Effector CD4-positive, alpha-beta T cell (primary cell): ENCODE results near the gene RTN4.
"Not testable (repeated sequence)": the region's sequence is repeated elsewhere in the genome, so short reads cannot be mapped to it uniquely, and the experiment has no call there.

Source experiments
- DNase-seq: peaks from one replicate; pipeline ENCODE4 v3.0.0-alpha.2; 2020

Gene RTN4

GRCh38 chr2:55073000-55073983 is 23.0 kb upstream of the RTN4 start:
- DNase-seq, result no peak

DNA sequence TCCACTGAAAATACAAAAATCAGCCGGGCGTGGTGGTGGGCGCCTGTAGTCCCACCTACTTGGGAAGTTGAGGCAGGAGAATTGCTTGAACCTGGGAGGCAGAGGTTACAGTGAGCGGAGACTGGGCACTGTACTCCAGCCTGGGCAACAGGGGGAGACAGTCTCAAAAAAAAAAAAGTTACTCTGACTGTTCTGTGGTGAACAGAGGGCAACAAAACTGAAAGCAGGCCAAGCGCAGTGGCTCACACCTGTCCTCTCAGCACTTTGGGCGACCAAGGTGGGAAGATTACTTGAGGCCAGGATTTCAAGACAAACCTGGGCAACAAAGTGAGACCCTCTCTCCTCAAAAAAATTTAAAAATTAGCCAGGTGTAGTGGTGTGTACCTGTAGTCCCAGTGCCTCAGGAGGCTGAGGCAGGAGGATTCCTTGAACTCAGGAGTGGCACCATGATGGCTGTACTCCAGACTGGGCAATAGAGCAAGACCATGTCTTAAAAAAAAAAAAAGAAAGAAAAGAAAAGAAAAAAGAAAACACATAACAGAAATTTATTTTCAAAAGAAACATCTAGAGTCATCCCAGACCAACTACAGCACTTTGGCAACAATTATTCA is 13.6 kb upstream of the RTN4 start:
- no peak for DNase-seq

GRCh38 chr2:55063226-55063625 is 13.0 kb upstream of the RTN4 start:
- no peak for DNase-seq

DNA sequence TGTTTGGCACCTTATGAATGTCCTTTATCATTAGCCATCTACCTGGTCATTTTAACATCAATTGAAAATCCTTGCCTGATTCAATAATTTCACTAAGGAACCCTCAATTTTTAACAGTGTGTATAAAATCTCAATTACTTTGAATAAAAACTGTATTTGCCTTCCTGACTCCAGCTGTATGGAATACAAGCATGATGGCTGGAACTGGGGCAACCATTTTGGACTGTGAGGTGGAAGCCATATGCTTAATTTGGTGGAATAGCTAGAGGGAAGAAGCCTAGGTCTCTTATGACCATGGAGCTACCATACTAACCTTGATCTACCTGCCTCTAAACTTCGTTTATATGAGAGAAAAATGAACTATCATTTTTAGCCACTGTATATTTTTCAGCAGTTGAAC is 12.5 kb upstream of the RTN4 start:
- DNase-seq, result no peak

GRCh38 chr2:55061523-55062344 is 11.5 kb upstream of the RTN4 start:
- no peak for DNase-seq

GRCh38 chr2:55059793-55060192 is 9.5 kb upstream of the RTN4 start:
- no peak for DNase-seq

- DNase-seq, result no peak
Measured at GRCh38 chr2:55057474-55057873, 7.2 kb upstream of the RTN4 start.

DNA sequence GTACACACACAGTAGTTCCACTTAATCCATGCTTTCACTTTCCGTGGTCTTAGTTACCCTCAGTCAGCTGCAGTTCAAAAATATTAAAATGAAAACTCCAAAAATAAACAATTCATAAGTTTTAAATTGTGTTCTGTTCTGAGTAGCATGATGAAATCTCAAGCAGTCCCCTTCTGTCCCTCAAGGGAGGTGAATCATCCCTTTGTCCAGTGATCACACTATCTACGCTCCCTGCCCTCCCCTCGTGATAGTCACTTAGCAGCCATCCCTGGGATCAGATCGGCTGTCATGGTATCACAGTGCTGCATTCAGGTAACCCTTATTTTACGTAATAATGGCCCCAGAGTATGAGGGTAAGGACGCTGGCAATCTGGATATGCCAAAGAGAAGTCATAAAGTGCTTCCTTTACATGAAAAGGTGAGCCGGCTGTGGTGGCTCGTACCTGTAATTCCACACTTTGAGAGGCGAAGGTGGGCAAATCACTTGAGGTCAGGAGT is 5.8 kb upstream of the RTN4 start:
- no peak for DNase-seq

DNA sequence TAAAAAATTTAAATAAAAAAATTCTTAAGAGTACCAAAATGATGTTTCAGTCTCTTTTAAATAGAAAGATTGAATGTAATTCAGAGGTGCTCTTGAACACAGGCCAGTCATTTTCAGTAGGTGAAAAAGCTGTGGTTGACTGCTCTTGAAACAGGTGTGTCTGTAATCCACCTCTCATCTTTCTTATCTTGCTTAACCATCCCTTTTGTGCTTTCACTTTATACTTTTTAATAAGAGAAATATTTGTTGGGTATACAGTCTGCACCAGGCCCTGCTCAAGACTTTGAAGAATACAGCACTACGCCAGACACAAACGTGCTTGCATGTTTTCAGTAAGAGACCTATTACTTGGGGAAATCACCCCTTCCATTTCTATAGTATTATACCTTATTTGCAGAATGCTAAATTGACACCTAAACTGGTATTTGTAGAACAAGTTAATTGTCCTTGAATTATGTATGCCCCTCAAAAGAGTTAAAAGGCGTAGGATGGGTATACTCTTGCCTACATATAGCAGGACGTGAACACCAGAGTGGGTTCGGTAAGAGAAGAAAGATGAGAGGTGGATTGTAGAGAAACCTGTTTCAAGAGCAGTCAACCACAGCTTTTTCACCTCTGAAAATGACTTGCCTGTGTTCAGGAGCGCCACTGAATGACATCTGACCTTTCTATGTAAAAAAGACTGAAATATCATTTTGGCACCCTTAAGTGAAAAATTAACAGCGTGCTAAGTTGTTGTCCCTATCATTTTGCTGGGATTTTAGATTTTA is 4.0 kb upstream of the RTN4 start:
- no peak for DNase-seq

- not testable (repeated sequence) for DNase-seq
Measured at GRCh38 chr2:55053225-55053624, 3.0 kb upstream of the RTN4 start.

GRCh38 chr2:55052129-55053061 is 2.1 kb upstream of the RTN4 start:
- DNase-seq, result no peak

DNA sequence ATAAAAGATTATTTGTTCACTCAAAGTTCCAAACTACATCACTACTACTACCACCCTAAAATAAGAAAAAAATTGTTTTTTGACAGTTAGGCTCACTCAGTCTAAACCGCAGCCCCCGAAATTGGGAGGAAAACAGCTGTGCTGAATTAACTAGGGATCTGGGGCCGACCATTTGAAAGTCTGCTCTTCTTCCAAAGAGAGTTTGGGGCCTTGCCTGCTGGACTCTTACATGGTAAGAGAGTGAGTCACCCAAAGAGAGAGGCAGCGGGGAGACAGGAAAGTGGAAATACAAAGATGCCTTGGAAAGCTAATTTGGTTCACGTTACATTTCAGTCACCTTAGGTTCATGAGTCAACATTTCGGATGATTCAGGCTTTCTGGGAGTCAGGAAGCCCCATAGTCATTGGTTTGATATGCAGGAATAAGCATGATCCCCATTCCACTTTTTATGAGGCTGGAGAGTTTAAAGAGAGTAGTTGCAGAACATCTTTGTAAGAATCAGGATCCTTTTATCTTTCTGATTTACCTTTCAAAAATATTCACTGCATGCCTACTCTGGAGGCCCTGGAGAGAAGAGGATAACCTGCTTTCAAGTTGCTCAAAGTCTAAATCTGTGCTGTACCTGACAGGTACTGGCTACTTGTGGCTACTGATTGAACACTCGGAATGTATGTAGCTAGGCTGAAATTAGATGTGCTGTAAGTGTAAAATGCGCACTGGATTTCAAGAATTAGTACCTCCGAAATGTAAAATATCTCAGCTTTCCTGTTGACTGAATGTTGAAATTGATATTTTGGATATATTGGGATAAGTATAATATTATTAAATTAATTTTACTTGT is 995 bp upstream of the RTN4 start:
- DNase-seq, result peak; percentile 25

GRCh38 chr2:55049821-55050099 is 491 bp downstream of the RTN4 start:
- no peak for DNase-seq

- DNase-seq, result peak; percentile 55
Measured at GRCh38 chr2:55049043-55049820, 1.0 kb downstream of the RTN4 start.

DNA sequence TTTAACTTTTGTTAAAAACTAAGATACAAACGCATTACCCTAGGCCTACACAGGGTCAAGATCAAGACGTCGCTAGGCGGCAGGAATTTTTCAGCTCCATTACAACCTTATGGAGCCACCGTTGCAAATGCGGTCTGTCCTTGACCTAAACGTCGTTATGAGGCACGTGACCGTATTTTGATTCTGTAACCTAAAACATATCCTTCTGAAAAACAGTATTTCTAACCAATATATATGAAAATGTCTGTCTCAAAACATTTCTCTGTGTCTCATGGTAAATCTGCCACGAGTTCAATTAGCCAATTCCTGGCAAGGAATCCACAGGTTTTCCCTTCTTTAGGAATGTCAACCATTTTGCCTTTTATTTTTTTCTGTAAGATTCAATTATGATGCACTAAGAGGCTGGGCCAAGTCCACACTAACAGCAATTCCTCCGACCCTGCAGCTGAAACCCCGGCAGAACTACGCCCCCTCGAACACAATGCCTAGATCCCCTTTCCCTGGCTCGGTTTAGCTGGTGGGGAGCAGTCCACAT is 1.7 kb downstream of the RTN4 start:
- no peak for DNase-seq

DNA sequence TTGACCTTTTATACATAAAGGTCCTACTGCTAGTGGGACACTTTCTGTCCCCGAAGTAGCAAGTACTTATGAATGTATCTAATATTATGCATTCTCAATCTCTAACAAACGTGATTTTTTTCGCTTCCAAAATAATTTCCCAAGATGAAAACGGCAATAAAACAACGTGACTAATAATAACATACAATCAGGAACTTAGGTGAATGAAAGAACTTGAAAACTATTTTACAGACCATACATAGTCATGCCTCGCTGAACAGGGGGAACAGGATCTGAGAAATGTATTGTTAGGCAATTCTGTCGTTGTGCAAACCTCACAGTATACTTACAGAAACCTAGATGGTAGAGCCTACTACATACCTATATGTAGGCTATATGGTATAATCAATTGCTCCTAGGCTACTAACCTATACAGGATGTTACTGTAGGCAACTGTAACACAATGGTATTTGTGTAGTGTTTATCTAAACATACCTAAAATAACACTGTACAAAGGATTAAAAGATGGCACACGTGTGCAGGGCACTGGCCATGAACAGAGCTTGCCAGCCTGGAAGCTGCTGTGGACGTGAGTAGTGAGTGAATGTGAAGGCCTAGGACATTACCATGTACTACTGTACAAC is 2.5 kb downstream of the RTN4 start:
- no peak for DNase-seq

DNA sequence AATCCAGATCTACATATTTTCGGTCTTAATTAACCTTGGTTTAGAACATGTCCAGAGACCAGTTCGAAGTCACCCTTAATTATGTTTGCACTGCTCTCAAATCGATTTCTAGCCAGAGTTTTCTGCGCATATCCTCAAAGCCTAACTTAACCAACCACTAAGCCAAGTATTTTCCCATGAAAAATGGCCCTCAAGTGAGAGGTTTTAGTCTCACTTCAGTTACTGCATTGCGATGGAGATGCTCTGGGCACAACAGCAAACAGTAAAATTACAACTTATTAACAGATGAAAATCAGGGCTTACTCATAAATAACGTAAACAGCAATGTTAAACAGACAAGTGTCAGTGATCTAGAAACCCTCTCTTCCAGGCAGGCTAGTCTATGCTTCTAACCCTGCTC is 4.5 kb downstream of the RTN4 start:
- DNase-seq, result no peak

DNA sequence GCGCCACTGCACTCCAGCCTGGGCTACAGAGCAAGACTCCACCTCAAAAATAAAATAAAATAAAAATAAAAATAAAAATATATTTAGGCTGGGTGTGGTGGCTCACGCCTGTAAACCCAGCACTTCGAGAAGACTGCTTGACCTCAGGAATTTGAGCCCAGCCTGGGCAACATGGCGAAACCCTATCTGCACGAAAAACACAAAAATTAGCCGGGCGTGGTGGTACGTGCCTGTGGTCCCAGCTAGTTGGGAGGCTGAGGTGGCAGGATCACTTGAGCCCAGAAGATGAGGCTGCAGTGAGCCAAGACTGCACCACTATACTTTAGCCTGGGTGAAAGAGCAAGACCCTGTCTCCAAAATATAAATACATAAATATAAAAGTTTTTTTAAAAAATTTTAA is 6.4 kb downstream of the RTN4 start:
- DNase-seq, result no peak

GRCh38 chr2:55038428-55038827 is 11.8 kb downstream of the RTN4 start:
- DNase-seq, result no peak
